Neural cell (in vitro differentiated cells): ENCODE data around the gene PBX4. TPM values are rescaled to one million over a fixed set of nuclear protein-coding genes. Genes with fewer than 3 reads are reported as not detected.

Experiments
- H2AFZ ChIP-seq: fragments of 200-600, 300-800 bp; sonication (generic), shearing (Covaris generic); 2 replicates; pipeline ENCODE4 v1.6.0; 2014; ENCODE audit warnings: low read depth, mild to moderate bottlenecking, antibody characterized with exemption, low read length, moderate library complexity
- H3F3A ChIP-seq: fragments of 200-600 bp; shearing (Covaris generic); 2 replicates; pipeline ENCODE4 v1.6.1; 2016; ENCODE audit warnings: mild to moderate bottlenecking, moderate library complexity, mixed read lengths, antibody characterized with exemption, low read length; ENCODE audit not compliant: insufficient read depth, poor library complexity, severe bottlenecking
- H3K27ac ChIP-seq: fragments of 200-600, 300-800 bp; sonication (generic), shearing (Covaris generic); 2 replicates; pipeline ENCODE4 v1.5.1; 2014; ENCODE audit warnings: mild to moderate bottlenecking, low read length, moderate library complexity
- H3K27me3 ChIP-seq: fragments of 300-800, 200-600 bp; sonication (generic), shearing (Covaris generic); 2 replicates; pipeline ENCODE4 v1.6.0; 2014; ENCODE audit warnings: mild to moderate bottlenecking, low read depth, low read length, moderate library complexity; ENCODE audit not compliant: insufficient read depth
- H3K36me3 ChIP-seq: fragments of 300-800, 200-600 bp; sonication (generic), shearing (Covaris generic); 2 replicates; pipeline ENCODE4 v1.5.1; 2014; ENCODE audit warnings: mild to moderate bottlenecking, antibody characterized with exemption, low read length, moderate library complexity; ENCODE audit not compliant: insufficient read depth
- H3K4me2 ChIP-seq: fragments of 300-800, 200-600 bp; sonication (generic), shearing (Covaris generic); 2 replicates; pipeline ENCODE4 v1.6.0; 2014; ENCODE audit warnings: mild to moderate bottlenecking, low read length
- H3K4me3 ChIP-seq: fragments of 300-800, 200-600 bp; sonication (generic), shearing (Covaris generic); 2 replicates; pipeline ENCODE4 v1.5.1; 2014; ENCODE audit warnings: mild to moderate bottlenecking, low read length, moderate library complexity
- H3K79me2 ChIP-seq: fragments of 200-600 bp; shearing (Covaris generic); replicated peaks from 2 replicates; pipeline ENCODE4 v1.6.0; 2014; ENCODE audit warnings: mild to moderate bottlenecking, low read length, moderate library complexity; ENCODE audit not compliant: insufficient read depth
- H3K9ac ChIP-seq: fragments of 300-800, 200-600 bp; sonication (generic), shearing (Covaris generic); 2 replicates; pipeline ENCODE4 v1.6.1; 2016; ENCODE audit warnings: mild to moderate bottlenecking, low read length, mixed read lengths
- H3K9me2 ChIP-seq: fragments of 200-600 bp; shearing (Covaris generic); 2 replicates; pipeline ENCODE4 v1.6.1; 2016; ENCODE audit warnings: mild to moderate bottlenecking, low read length, mixed read lengths; ENCODE audit not compliant: insufficient read depth
- H3K9me3 ChIP-seq: fragments of 200-600, 300-800 bp; sonication (generic), shearing (Covaris generic); 2 replicates; pipeline ENCODE4 v1.6.1; 2016; ENCODE audit warnings: mild to moderate bottlenecking, mixed run types, low read length, moderate library complexity, mixed read lengths
- H4K20me1 ChIP-seq: fragments of 200-600 bp; shearing (Covaris generic); 2 replicates; pipeline ENCODE4 v1.6.1; 2016; ENCODE audit warnings: mild to moderate bottlenecking, mixed run types; ENCODE audit not compliant: insufficient read depth
- EP300 ChIP-seq: fragments of 450-650 bp; conservative IDR thresholded peaks from 2 replicates; pipeline ENCODE4 v1.6.1; 2014; ENCODE audit warnings: antibody characterized with exemption, mild to moderate bottlenecking, moderate library complexity; ENCODE audit not compliant: poor library complexity, severe bottlenecking
- EZH2 ChIP-seq: fragments of 200-600, 300-800 bp; shearing (Covaris generic), sonication (generic); IDR thresholded peaks from 2 replicates; pipeline ENCODE4 v1.6.1; 2014; ENCODE audit warnings: antibody characterized with exemption, low read length, borderline replicate concordance, mild to moderate bottlenecking; ENCODE audit not compliant: insufficient read depth, poor library complexity, severe bottlenecking
- MXI1 ChIP-seq: fragments of 450-650 bp; conservative IDR thresholded peaks from 2 replicates; pipeline ENCODE4 v1.6.1; 2014; ENCODE audit warnings: antibody characterized with exemption, mild to moderate bottlenecking; ENCODE audit not compliant: poor library complexity, severe bottlenecking
- POLR2AphosphoS5 ChIP-seq: IDR thresholded peaks from 2 replicates; pipeline ENCODE4 v1.6.1; 2012
- RAD21 ChIP-seq: fragments of 450-650 bp; conservative IDR thresholded peaks from 2 replicates; pipeline ENCODE4 v1.6.1; 2014; ENCODE audit warnings: antibody characterized with exemption, mild to moderate bottlenecking, moderate library complexity
- SMC3 ChIP-seq: fragments of 450-650 bp; conservative IDR thresholded peaks from 2 replicates; pipeline ENCODE4 v1.6.1; 2014; ENCODE audit warnings: antibody characterized with exemption, mild to moderate bottlenecking, moderate library complexity; ENCODE audit not compliant: poor library complexity
- TAF1 ChIP-seq: IDR thresholded peaks from 2 replicates; pipeline ENCODE4 v1.6.1; 2012; ENCODE audit warnings: low read depth
- polyA plus RNA-seq: library from polyadenylated mRNA; depleted of rRNA; stranded (reverse); fragments of >200 nt; gene quantifications from 2 replicates; pipeline ENCODE4 v1.2.3, GENCODE V29; 2014
- TF ChIP-seq, protein P1 (sequence below): fragments of 450-650 bp; IDR thresholded peaks from 2 replicates; pipeline ENCODE4 v1.5.1; 2014; ENCODE audit warnings: antibody characterized with exemption, mild to moderate bottlenecking, moderate library complexity; ENCODE audit not compliant: poor library complexity, severe bottlenecking
- TF ChIP-seq, protein P2 (sequence below): IDR thresholded peaks from 2 replicates; pipeline ENCODE4 v1.6.1; 2012; ENCODE audit warnings: borderline replicate concordance

Gene PBX4
- polyA plus RNA-seq, 1 donor from 2014 or later, result 7.5 TPM

GRCh38 chr19:19659646-19660245 is 41.3 kb upstream of the PBX4 start:
- no peaks in the 10 kb centered on the region for H3K9me2 ChIP-seq
- peaks cover 21% of the 10 kb centered on the region for H3K79me2 ChIP-seq
- H3K36me3 ChIP-seq, result no peaks in the 10 kb centered on the region
- H3K4me3 ChIP-seq, result no peak overlapping the region
- no peaks in the 10 kb centered on the region for H3K27me3 ChIP-seq
- H2AFZ ChIP-seq, result no peak overlapping the region
- H3K4me2 ChIP-seq, result no peak overlapping the region
- H4K20me1 ChIP-seq, result no peaks in the 10 kb centered on the region
- no peaks in the 10 kb centered on the region for H3F3A ChIP-seq
- no peak overlapping the region for H3K27ac ChIP-seq
- TF ChIP-seq SMC3 (no peak), EP300 (no peak), RAD21 (no peak), MXI1 (no peak), EZH2 (no peak), POLR2AphosphoS5 (no peak), TAF1 (no peak)
- TF ChIP-seq, protein P1, sequence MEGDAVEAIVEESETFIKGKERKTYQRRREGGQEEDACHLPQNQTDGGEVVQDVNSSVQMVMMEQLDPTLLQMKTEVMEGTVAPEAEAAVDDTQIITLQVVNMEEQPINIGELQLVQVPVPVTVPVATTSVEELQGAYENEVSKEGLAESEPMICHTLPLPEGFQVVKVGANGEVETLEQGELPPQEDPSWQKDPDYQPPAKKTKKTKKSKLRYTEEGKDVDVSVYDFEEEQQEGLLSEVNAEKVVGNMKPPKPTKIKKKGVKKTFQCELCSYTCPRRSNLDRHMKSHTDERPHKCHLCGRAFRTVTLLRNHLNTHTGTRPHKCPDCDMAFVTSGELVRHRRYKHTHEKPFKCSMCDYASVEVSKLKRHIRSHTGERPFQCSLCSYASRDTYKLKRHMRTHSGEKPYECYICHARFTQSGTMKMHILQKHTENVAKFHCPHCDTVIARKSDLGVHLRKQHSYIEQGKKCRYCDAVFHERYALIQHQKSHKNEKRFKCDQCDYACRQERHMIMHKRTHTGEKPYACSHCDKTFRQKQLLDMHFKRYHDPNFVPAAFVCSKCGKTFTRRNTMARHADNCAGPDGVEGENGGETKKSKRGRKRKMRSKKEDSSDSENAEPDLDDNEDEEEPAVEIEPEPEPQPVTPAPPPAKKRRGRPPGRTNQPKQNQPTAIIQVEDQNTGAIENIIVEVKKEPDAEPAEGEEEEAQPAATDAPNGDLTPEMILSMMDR, result no peak
- H3K9ac ChIP-seq, result no peak overlapping the region
- H3K9me3 ChIP-seq, result no peaks in the 10 kb centered on the region

DNA sequence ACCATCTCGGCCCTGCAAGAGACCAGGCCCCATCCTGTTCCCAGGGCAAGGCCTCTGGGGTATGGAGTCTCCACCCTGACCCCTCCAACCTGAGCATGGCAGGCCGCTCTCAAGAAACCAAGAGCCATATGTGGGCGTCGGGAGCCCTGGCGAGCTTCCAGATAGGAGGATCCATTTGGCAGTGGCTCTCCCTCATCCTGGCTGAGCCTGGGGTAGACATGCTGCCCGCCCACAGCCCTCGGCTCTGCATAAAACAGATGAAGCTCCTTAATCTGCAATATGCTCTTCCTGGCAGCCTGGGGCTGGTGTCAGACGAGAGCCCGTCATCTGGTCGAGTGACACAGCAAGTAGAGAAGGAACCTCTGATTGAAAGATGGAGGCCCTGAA is 38.9 kb upstream of the PBX4 start:
- peaks cover 12% of the 10 kb centered on the region for H3K79me2 ChIP-seq
- H3K36me3 ChIP-seq, result no peaks in the 10 kb centered on the region

More for the DNA sequence above, 38.9 kb upstream of the PBX4 start:
- H3K27me3 ChIP-seq, result no peaks in the 10 kb centered on the region
- TF ChIP-seq, protein P2, sequence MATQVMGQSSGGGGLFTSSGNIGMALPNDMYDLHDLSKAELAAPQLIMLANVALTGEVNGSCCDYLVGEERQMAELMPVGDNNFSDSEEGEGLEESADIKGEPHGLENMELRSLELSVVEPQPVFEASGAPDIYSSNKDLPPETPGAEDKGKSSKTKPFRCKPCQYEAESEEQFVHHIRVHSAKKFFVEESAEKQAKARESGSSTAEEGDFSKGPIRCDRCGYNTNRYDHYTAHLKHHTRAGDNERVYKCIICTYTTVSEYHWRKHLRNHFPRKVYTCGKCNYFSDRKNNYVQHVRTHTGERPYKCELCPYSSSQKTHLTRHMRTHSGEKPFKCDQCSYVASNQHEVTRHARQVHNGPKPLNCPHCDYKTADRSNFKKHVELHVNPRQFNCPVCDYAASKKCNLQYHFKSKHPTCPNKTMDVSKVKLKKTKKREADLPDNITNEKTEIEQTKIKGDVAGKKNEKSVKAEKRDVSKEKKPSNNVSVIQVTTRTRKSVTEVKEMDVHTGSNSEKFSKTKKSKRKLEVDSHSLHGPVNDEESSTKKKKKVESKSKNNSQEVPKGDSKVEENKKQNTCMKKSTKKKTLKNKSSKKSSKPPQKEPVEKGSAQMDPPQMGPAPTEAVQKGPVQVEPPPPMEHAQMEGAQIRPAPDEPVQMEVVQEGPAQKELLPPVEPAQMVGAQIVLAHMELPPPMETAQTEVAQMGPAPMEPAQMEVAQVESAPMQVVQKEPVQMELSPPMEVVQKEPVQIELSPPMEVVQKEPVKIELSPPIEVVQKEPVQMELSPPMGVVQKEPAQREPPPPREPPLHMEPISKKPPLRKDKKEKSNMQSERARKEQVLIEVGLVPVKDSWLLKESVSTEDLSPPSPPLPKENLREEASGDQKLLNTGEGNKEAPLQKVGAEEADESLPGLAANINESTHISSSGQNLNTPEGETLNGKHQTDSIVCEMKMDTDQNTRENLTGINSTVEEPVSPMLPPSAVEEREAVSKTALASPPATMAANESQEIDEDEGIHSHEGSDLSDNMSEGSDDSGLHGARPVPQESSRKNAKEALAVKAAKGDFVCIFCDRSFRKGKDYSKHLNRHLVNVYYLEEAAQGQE, result no peak
- TF ChIP-seq POLR2AphosphoS5 (no peak), MXI1 (no peak), EP300 (no peak), EZH2 (no peak), TAF1 (no peak), RAD21 (no peak), SMC3 (no peak)
- TF ChIP-seq, protein P1, result no peak
- no peaks in the 10 kb centered on the region for H3K9me2 ChIP-seq
- no peak overlapping the region for H3K4me2 ChIP-seq
- H2AFZ ChIP-seq, result no peak overlapping the region
- no peak overlapping the region for H3K27ac ChIP-seq
- H4K20me1 ChIP-seq, result no peaks in the 10 kb centered on the region
- H3K9me3 ChIP-seq, result no peaks in the 10 kb centered on the region
- no peak overlapping the region for H3K4me3 ChIP-seq
- H3K9ac ChIP-seq, result no peak overlapping the region
- H3F3A ChIP-seq, result no peaks in the 10 kb centered on the region
